H9 (cell line): ENCODE data around the gene BDP1. TPM values are rescaled to one million over a fixed set of nuclear protein-coding genes. Genes with fewer than 3 reads are reported as not detected.
"Not testable (repeated sequence)": the region's sequence is repeated elsewhere in the genome, so short reads cannot be mapped to it uniquely, and the experiment has no call there.

Source experiments
- DNase-seq: peaks from one replicate; pipeline ENCODE4 v3.0.0-alpha.2; 2017
- H2AFZ ChIP-seq: one replicate; pipeline ENCODE4 v1.6.1; 2013; ENCODE audit warnings: mild to moderate bottlenecking, low read length, control low read depth, moderate library complexity
- H2AK5ac ChIP-seq: 2 replicates; pipeline ENCODE4 v1.6.1; 2013; ENCODE audit warnings: low read length, control low read depth, mixed read lengths; ENCODE audit not compliant: insufficient read length
- H2BK120ac ChIP-seq: one replicate; pipeline ENCODE4 v1.6.1; 2013; ENCODE audit warnings: low read depth, mild to moderate bottlenecking, low read length, control low read depth, inconsistent platforms; ENCODE audit not compliant: poor library complexity, severe bottlenecking
- H2BK12ac ChIP-seq: 2 replicates; pipeline ENCODE4 v1.6.1; 2013; ENCODE audit warnings: low read length, control low read depth, mixed read lengths, low read depth; ENCODE audit not compliant: insufficient read length
- H2BK15ac ChIP-seq: 2 replicates; pipeline ENCODE4 v1.6.1; 2013; ENCODE audit warnings: low read depth, low read length, control low read depth
- H2BK20ac ChIP-seq: one replicate; pipeline ENCODE4 v1.6.1; 2013; ENCODE audit warnings: low read depth, mild to moderate bottlenecking, low read length, control low read depth, inconsistent platforms; ENCODE audit not compliant: poor library complexity, severe bottlenecking
- H2BK5ac ChIP-seq: 2 replicates; pipeline ENCODE4 v1.6.1; 2013; ENCODE audit warnings: low read length, control low read depth, mixed read lengths; ENCODE audit not compliant: insufficient read length
- H3K14ac ChIP-seq: 2 replicates; pipeline ENCODE4 v1.6.1; 2013; ENCODE audit warnings: low read length, control low read depth; ENCODE audit not compliant: insufficient read depth
- H3K18ac ChIP-seq: 2 replicates; pipeline ENCODE4 v1.6.1; 2013; ENCODE audit warnings: low read depth, mild to moderate bottlenecking, mixed read lengths, low read length, control low read depth; ENCODE audit not compliant: insufficient read length
- H3K23ac ChIP-seq: 2 replicates; pipeline ENCODE4 v1.6.1; 2013; ENCODE audit warnings: low read length, control low read depth, mixed read lengths, low read depth; ENCODE audit not compliant: insufficient read length
- H3K23me2 ChIP-seq: 2 replicates; pipeline ENCODE4 v1.6.1; 2013; ENCODE audit warnings: low read depth, mild to moderate bottlenecking, mixed read lengths, low read length, control low read depth; ENCODE audit not compliant: insufficient read length, poor library complexity, severe bottlenecking
- H3K27ac ChIP-seq: 2 replicates; pipeline ENCODE4 v1.5.1; 2013; ENCODE audit warnings: low read length, control low read depth, mixed read lengths, low read depth; ENCODE audit not compliant: insufficient read length
- H3K27me3 ChIP-seq: 2 replicates; pipeline ENCODE4 v1.6.1; 2013; ENCODE audit warnings: low read length, control low read depth, inconsistent platforms; ENCODE audit not compliant: insufficient read depth
- H3K4ac ChIP-seq: 2 replicates; pipeline ENCODE4 v1.6.1; 2013; ENCODE audit warnings: low read depth, mild to moderate bottlenecking, control low read depth, inconsistent platforms, low read length, moderate library complexity
- H3K4me1 ChIP-seq: 2 replicates; pipeline ENCODE4 v1.6.1; 2013; ENCODE audit warnings: low read length, control low read depth, inconsistent platforms; ENCODE audit not compliant: insufficient read depth
- H3K4me2 ChIP-seq: 2 replicates; pipeline ENCODE4 v1.6.1; 2013; ENCODE audit warnings: low read length, control low read depth, mixed read lengths; ENCODE audit not compliant: insufficient read length, insufficient read depth
- H3K56ac ChIP-seq: 2 replicates; pipeline ENCODE4 v1.6.1; 2013; ENCODE audit warnings: low read depth, mild to moderate bottlenecking, mixed read lengths, low read length, control low read depth; ENCODE audit not compliant: insufficient read length
- H3K79me1 ChIP-seq: 2 replicates; pipeline ENCODE4 v1.6.1; 2013; ENCODE audit warnings: low read depth, mild to moderate bottlenecking, moderate library complexity, low read length, control low read depth, inconsistent platforms; ENCODE audit not compliant: insufficient read depth, poor library complexity, severe bottlenecking
- H3K79me2 ChIP-seq: 2 replicates; pipeline ENCODE4 v1.6.1; 2013; ENCODE audit warnings: low read length, control low read depth, inconsistent platforms; ENCODE audit not compliant: insufficient read depth
- H3K9ac ChIP-seq: 2 replicates; pipeline ENCODE4 v1.6.1; 2013; ENCODE audit warnings: low read length, control low read depth, mixed read lengths; ENCODE audit not compliant: insufficient read length; ENCODE audit errors: extremely low read depth
- H3K9me3 ChIP-seq: one replicate; pipeline ENCODE4 v1.6.1; 2013; ENCODE audit warnings: low read depth, low read length, inconsistent platforms; ENCODE audit not compliant: control insufficient read depth
- H3T11ph ChIP-seq: one replicate; pipeline ENCODE4 v1.6.1; 2013; ENCODE audit warnings: mild to moderate bottlenecking, low read length, control low read depth, inconsistent platforms
- H4K20me1 ChIP-seq: one replicate; pipeline ENCODE4 v1.6.1; 2013; ENCODE audit not compliant: control insufficient read depth, insufficient read length, insufficient read depth
- H4K5ac ChIP-seq: 2 replicates; pipeline ENCODE4 v1.6.1; 2013; ENCODE audit warnings: low read depth, mild to moderate bottlenecking, mixed read lengths, low read length, control low read depth; ENCODE audit not compliant: insufficient read length
- H4K8ac ChIP-seq: replicated peaks from 2 replicates; pipeline ENCODE4 v1.6.1; 2013; ENCODE audit warnings: low read length, control low read depth, mixed read lengths, low read depth; ENCODE audit not compliant: insufficient read length
- H4K91ac ChIP-seq: 2 replicates; pipeline ENCODE4 v1.6.1; 2013; ENCODE audit warnings: low read depth, mild to moderate bottlenecking, moderate library complexity, mixed read lengths, low read length, control low read depth; ENCODE audit not compliant: insufficient read length
- H3K27ac Mint-ChIP-seq, 3 experiments: 2 replicates in 2 of 3; 3 replicates in 1 of 3; pipeline ENCODE4 v1.8.0; 2020 to 2021; ENCODE audit warnings: mixed read lengths in 3 of 3, mild to moderate bottlenecking in 1 of 3, moderate library complexity in 1 of 3
- H3K27me3 Mint-ChIP-seq: 2 replicates; pipeline ENCODE4 v1.8.0; 2021; ENCODE audit warnings: low read depth, mild to moderate bottlenecking, moderate library complexity, mixed read lengths
- H3K36me3 Mint-ChIP-seq, 3 experiments: 2 replicates in 2 of 3; 3 replicates in 1 of 3; pipeline ENCODE4 v1.8.0; 2020 to 2021; ENCODE audit warnings: low read depth in 3 of 3, mixed read lengths in 3 of 3; ENCODE audit not compliant: insufficient read depth in 1 of 3
- H3K4me1 Mint-ChIP-seq, 2 experiments: 2 replicates each; pipeline ENCODE4 v1.8.0; 2020; ENCODE audit warnings: mixed read lengths in 2 of 2
- H3K4me3 Mint-ChIP-seq, 2 experiments: 2 replicates in 1 of 2; 3 replicates in 1 of 2; pipeline ENCODE4 v1.8.0; 2020 to 2021; ENCODE audit warnings: mild to moderate bottlenecking in 2 of 2, mixed read lengths in 2 of 2, moderate library complexity in 1 of 2
- H3K9me3 Mint-ChIP-seq, 2 experiments: 2 replicates in 1 of 2; 3 replicates in 1 of 2; pipeline ENCODE4 v1.8.0; 2020; ENCODE audit warnings: mild to moderate bottlenecking in 2 of 2, mixed read lengths in 2 of 2, moderate library complexity in 1 of 2
- WGBS: extraction: QIAGEN DNeasy Blood & Tissue Kit; methylation state at CpG from one replicate; pipeline ENCODE4 v1.1.7; 2013; ENCODE audit warnings: missing lambda C conversion rate, low lambda C conversion rate, mixed read lengths; ENCODE audit not compliant: insufficient read length; ENCODE audit errors: extremely low coverage; 5-methylcytosine and 5-hydroxymethylcytosine counted together
- total RNA-seq: library from RNA; stranded (reverse); gene quantifications from 2 replicates; pipeline ENCODE4 v1.2.1, GENCODE V29; 2021
- TF ChIP-seq, protein P1 (sequence below): fragments of 200-600 bp; sonication (generic); conservative IDR thresholded peaks from 3 replicates; pipeline ENCODE4 v1.8.0; 2021; ENCODE audit warnings: antibody characterized with exemption, mild to moderate bottlenecking

BDP1 gene
- total RNA-seq, 1 experiment from 2014 or later = 31.5 TPM

DNA sequence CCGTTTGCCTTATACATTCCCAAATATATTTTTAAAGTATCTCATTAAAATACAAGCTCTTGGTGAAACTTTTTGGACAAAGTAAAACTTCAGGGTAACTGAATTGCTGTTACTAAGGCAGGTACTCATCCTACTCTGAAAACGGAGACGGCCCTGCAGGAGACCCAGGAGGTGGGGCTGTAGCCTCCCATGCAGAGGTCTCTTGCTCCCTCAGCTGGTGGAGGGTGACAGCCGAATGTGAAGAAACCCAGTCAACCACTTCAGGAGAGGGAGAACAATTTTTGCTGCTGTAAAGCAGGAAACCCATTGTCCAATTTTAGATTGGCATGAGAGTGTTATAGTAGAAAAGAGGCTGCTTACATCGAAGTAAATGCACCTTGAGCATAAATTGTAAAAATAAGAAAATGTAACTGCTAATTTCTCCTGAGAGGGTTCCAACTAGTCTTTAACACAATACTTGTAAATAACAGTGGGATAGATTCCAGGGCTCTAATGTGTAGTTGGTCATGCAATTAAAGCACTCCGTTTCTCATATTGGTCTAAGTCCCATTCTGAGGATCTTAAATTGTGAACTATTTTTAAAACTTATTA is 8.1 kb upstream of the BDP1 start:
- H3K56ac ChIP-seq, H3K18ac ChIP-seq, H3K23ac ChIP-seq, H3K23me2 ChIP-seq, H4K8ac ChIP-seq, H3K4me1 ChIP-seq, H3T11ph ChIP-seq, H3K79me2 ChIP-seq, H4K20me1 ChIP-seq, H3K27ac ChIP-seq, H2AK5ac ChIP-seq, H2BK20ac ChIP-seq, H3K4me2 ChIP-seq, H2BK12ac ChIP-seq, H4K5ac ChIP-seq, H3K9ac ChIP-seq, H3K9me3 ChIP-seq, H4K91ac ChIP-seq, H2BK15ac ChIP-seq, H2BK120ac ChIP-seq, H3K4me3 Mint-ChIP-seq, H3K79me1 ChIP-seq, H2AFZ ChIP-seq, H3K27ac Mint-ChIP-seq, H3K9me3 Mint-ChIP-seq, H2BK5ac ChIP-seq, H3K27me3 ChIP-seq, H3K36me3 Mint-ChIP-seq, H3K14ac ChIP-seq, H3K4ac ChIP-seq: not testable (repeated sequence)
- TF ChIP-seq, protein P1, sequence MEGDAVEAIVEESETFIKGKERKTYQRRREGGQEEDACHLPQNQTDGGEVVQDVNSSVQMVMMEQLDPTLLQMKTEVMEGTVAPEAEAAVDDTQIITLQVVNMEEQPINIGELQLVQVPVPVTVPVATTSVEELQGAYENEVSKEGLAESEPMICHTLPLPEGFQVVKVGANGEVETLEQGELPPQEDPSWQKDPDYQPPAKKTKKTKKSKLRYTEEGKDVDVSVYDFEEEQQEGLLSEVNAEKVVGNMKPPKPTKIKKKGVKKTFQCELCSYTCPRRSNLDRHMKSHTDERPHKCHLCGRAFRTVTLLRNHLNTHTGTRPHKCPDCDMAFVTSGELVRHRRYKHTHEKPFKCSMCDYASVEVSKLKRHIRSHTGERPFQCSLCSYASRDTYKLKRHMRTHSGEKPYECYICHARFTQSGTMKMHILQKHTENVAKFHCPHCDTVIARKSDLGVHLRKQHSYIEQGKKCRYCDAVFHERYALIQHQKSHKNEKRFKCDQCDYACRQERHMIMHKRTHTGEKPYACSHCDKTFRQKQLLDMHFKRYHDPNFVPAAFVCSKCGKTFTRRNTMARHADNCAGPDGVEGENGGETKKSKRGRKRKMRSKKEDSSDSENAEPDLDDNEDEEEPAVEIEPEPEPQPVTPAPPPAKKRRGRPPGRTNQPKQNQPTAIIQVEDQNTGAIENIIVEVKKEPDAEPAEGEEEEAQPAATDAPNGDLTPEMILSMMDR = peak; percentile 67
- H3K27me3 Mint-ChIP-seq = peaks cover 25% of the 10 kb centered on the region
- DNase-seq = peak; percentile 67
- H3K4me1 Mint-ChIP-seq = peaks cover 10 to 11% of the 10 kb centered on the region in 2 experiments
- no CpG with 5 or more reads among the region's 6 CpGs for WGBS
